ENCODE data around the gene INF2. TPM values are rescaled to one million over a fixed set of nuclear protein-coding genes. Genes with fewer than 3 reads are reported as not detected.
"Not testable (repeated sequence)": the region's sequence is repeated elsewhere in the genome, so short reads cannot be mapped to it uniquely, and the experiment has no call there.

INF2 gene
- total RNA-seq, 1 donor from 2014 or later, result 23.2 TPM

DNA sequence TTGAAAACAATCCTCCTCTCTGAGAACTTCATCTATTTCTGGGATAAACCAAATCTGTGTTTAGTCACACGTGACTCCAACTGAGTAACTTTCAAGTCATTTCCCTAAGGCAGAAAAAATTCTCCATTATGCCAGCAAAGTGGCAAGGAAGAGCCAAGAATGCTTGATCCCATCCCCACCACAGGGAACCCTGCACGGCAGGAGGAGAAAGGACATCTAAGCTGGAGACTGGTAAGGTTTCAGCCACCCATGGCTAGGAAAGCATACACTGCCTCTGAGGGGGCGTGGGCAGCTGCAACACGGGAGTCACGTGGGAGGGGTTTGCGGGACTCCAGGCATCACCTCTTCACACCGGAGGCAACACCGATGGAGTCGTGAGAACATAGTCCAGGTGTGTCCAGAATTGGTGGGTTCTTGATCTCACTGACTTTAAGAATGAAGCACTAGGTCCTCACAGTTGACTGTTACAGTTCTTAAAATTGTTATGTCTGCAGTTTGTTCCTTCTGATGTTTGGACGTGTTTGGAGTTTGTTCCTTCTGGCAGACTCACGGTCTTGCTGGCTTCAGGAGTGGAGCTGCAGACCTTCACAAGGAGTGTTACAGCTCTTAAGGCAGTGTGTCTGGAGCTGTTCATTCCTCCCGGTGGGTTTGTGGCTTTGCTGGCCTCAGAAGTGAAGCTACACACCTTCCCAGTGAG is 60.8 kb downstream of the INF2 start:
- no peak for DNase-seq (ENCODE audit: low read depth in 2 of 2)

DNA sequence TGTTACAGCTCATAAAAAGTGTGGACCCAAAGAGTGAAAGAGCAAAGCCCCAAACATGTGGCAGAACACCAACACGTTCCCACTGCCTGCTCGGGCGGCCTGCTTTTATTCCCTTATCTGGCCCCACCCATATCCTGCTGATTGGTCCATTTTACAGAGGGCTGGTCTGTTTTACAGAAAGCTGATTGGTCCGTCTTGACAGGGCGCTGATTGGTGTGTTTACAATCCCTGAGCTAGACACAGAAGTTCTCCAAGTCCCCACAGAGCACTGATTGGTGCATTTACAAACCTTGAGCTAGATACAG is 61.3 kb downstream of the INF2 start:
- not testable (repeated sequence) for DNase-seq (ENCODE audit: low read depth in 2 of 2)

DNA sequence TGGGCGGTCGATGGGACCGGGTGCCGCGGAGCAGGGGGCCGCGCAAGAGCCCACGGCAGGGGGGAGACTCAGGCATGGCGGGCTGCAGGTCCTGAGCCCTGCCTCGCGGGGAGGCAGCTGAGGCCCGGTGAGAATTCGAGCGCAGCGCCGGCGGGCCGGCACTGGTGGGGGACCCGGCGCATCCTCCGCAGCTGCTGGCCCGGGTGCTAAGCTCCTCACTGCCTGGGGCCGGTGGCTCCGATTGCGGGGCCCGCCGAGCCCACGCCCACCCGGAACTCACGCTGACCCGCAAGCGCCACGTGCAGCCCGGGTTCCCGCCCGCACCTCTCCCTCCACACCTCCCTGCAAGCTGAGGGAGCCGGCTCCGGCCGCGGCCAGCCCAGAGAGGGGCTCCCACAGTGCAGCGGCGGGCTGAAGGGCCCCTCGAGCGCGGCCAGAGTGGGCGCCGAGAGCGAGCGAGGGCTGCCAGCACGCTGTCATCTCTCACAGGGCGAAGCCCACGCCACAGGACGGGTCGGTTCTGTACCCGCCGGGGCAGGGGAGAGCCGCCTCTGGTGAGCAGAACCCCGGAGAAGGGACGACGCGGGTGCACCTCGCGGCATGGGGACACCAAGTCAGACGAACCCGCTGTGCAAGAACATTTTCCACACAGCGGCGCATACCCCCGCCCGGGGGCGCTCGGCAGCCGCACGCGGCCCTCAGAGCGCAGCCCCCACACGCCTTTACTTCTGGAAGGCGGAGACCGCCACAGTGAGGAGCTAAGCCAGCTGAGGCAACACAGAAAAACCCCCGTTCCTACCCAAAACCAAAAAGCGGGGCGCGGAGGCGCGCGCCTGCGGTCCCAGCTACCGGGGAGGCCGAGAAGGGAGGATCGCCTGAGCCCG is 62.4 kb downstream of the INF2 start:
- no peak for DNase-seq (ENCODE audit: low read depth in 2 of 2)

DNA sequence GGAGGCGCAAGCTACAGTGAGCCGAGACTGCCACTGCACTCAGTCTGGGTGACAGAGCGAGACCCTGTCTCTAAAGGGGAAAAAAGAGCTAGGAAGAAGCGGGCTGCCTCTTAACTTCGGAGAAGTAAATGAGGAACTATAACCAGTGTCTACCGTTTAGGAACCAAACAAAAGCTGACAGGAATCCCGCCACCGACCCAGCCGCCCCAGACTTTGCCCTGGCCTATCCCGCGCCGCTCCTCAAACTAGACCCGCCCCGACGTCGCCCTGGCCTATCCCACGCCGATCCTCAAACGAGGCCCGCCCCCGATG is 63.0 kb downstream of the INF2 start:
- no peak for DNase-seq (ENCODE audit: low read depth in 2 of 2)

DNA sequence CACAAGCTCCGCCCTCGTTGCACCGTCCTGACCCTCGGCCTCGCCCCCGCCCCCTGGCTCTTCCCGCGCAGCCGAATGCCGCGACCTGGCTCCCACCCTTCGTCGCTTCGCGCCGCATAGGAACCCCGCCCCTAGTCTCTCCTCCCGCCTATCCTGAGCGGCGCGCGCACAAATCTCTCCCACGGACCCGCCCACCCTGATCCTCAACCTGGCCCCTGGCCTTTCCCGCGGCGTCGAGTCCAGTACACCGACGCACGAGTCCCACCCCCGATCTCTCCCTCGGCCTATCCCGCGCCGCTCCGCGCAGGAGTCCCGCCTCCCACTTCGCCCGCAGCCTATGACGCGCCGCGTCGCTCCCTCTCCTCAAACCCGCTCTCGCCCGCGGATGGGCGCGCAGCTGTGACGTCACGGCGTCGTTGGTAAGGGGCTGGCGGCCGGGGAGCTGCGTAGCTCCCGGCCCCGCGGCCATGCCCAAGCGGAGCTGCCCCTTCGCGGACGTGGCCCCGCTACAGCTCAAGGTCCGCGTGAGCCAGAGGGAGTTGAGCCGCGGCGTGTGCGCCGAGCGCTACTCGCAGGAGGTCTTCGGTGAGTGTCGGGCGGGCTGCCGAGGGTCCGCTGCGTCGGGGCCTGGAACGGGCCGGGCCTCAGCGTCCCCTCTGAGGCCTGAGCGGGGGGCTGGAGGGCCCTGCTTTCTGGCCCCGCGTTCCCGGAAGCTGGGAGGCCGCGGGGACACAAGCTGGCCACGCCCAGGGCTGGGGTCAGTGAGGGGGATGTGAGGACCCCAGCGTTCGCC is 63.5 kb downstream of the INF2 start, which contains the start of gene SIVA1:
Gene SIVA1 (plus strand): TSS at position 413 of the 793 bp plus-strand sequence. CDS start 55 bp downstream, at position 468.
- peak; percentile 100 for DNase-seq (ENCODE audit: low read depth in 2 of 2)

DNA sequence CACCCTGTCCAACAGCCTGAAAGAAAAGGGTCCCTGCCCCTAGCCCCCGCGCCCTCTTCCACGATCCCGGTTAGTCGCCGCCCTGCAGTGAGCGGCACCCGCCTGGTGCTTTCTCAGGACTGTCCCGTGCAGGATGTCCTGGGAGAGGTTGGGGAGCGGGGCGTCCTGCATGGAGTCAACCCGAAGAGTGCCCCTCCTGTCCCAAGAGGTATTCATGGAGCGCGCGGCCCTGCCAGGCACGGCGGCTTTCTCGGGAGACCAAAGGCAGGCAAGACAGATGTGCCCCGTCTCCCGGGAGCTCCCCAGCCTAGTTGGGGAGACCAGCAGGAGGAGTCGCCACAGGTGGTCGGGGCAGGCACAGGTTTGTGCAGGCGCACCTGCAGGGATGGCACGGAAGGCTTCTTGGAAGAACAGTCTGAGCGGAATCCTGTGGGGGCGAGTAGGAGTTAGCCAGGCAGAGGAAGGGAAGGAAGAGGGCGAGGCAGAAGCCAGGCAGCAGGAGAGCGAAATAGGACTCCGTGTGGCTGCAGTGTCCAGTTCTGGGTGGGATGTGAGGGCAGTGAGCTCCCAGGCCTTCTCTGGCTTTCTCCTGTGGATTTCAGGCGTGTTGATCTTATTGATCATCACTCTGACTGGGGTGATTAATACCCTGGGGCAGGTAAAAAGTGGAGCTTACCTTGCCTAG is 64.3 kb downstream of the INF2 start:
- DNase-seq (ENCODE audit: low read depth in 2 of 2), result peak in 1 of 2 donors; percentile 27

DNA sequence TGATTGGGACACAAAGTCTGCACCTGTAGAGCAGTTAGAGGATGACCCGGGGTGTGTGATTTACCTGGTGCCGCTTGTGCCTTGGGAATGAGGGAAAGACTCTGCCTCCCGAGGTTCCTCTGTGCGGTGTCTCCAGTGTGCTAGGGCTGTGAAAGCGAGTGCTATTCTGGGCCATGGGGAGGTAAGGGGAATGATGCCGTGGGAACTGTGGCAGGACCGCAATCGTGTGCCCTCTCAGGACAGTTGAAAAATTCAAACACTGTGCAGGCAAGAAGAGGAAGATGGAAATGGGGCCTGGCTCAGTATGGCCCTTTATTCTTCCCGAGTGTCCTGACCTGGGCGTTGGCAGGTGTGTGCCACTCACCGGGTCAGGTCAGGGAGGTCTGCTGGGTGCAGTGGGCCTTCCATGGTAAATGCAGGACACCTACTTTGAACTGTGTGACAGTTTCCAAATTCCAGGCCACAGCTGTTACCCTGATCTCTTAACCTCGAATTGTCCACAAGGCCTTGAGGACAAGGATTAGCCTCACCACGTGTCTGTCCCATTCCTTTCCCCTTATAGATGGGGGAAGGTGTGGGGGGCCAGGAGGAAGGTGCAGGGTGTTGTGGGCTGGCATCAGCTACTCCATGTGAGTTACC is 64.9 kb downstream of the INF2 start:
- DNase-seq (ENCODE audit: low read depth in 2 of 2), result no peak

DNA sequence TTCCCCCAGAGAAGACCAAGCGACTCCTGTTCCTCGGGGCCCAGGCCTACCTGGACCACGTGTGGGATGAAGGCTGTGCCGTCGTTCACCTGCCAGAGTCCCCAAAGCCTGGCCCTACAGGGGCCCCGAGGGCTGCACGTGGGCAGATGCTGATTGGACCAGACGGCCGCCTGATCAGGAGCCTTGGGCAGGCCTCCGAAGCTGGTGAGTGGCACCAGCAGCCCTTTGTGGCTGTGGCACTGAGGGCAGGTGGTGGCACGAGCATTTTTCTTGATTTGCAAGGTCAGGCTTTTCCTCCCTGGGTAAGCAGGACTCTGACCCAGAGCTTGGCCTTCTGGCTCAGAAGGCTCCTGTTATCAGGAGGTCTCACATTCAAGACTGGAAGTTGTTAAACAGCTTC is 66.2 kb downstream of the INF2 start:
- no peak for DNase-seq (ENCODE audit: low read depth in 2 of 2)

DNA sequence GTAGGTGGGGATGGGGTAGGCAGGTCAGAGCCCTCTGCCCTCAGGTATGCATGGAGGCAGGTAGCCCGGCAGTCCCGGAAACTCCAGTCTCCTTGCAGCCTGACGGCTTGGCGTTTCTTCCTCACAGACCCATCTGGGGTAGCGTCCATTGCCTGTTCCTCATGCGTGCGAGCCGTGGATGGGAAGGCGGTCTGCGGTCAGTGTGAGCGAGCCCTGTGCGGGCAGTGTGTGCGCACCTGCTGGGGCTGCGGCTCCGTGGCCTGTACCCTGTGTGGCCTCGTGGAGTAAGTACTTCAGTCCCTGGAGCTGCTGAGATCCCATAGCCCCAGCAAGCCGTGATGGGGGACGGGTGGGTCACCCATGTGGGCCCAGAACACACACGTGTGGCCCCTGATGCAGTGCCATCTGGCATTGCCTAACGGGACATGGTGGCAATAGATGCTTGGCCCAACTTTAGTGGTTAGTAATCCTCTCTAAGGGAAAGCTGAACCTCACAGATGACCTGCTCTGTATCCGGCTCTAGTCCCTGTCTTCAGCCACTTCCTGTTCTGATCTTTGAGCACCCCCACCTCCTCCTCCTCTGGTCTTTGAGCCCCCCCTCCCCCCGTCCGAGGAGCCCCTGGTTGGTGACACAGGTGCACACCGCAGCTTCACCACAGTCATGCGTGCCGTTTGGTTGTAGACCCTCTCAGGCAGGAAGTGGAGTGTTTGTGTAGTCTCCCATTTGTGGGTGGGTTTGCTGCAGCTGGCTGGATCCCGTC is 67.2 kb downstream of the INF2 start:
- no peak for DNase-seq (ENCODE audit: low read depth in 2 of 2)

DNA sequence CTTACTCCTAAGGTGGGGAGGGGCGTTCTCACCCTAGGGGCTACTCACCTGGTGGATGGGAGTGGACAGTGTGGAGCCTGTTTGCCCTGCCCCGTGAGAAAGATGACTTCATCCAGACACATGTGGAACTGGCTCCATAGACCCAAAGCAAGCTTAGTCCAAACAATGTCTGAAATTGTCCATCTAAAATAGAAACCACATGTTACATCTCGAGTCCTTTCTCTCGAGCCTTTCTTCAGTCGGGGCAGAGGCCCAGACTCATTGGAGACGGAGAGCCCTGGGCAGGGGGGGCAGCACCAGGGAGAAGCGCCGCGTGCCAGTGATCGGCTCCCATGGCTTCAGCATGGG is 67.8 kb downstream of the INF2 start:
- no peak for DNase-seq (ENCODE audit: low read depth in 2 of 2)

DNA sequence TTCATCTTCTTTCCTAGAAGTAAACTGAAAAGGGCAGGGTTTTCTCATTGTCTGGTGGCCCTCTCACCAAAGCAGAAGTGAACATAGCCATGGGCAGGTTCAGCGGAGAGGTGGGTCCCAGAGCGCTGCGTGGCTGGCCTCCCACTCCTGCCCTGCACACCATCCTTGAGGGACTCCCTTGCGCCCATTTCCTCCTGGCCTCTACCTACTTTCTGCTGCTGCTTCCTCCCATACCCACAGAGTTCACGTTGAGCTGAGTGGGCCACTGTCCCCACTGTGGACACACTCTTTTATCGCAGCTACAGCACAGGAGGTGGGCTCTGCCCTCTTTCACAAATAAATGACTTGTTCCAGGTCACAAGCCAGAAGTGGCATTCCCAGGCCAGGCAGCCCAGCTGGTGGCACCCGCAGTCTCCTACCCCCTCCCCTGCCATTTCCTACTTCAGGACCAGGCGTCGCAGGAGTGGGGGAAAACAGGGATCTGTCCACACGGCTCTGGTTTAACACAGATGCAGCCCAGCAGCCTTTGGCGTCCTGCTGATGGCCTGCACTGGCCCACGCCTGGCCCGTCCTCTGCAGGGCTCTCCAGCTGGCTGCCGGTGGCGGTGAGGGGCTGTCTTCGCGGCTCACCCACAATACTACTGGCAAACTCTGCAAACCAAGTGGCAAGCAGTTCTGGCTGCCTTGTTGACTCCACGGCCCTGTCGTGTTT is 68.4 kb downstream of the INF2 start:
- DNase-seq (ENCODE audit: low read depth in 2 of 2), result no peak

DNA sequence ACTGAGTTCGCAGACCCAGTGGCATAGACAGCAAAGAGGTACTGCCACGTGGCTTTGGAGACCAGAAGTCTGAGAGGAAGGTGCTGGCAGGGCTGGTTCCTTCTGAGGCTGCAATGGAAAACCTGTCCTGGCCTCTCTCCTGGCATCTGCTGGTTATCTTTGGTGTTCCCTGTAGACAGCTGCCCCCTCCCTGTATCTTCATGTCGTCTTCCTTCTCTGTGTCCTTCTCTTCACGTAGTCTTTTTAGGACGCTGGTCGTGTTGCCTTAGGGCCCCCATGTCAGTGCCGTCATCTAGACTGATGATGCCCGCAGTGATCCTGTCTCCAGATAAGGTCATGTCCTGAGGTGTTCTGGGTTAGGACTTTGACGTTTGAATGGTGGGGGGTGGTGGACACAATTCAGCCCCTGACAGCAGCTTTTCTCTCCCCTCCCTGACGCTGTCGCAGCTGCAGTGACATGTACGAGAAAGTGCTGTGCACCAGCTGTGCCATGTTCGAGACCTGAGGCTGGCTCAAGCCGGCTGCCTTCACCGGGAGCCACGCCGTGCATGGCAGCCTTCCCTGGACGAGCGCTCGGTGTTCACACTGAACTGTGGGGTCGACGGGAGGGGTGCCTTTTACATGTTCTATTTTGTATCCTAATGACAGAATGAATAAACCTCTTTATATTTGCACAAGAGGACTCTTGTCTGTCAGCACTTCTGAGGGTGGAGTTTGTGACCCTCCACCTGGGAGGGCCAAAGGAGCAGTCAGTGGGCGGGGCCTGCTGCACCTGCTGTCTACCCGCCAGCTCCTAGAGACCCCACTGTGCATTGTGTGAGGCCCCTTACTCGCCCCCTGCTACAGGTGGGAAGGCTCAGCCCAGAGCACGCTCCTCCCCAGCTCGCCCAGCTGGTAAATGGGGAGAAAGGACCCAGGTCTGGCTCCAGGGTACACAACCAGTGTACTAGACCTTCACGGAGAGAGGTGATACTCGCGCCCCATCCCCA is 69.9 kb downstream of the INF2 start:
- no peak for DNase-seq (ENCODE audit: low read depth in 2 of 2)

DNA sequence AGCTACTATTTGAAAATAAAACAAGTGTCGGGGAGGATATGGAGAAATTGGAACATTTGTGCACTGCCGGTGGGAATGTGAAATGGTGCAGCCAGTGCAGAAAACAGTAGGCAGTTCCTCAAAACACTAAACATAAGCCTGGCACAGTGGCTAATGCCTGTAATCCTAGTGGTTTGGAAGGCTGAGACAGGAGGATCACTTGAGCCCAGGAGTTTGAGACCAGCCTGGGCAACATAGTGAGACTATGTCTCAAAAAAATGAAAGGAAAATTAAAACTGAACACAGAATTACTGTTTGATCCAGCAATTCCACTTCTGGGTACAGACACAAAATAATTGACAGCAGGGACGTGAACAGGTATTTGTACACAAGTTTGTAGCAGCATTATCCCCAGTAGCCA is 76.1 kb downstream of the INF2 start:
- no peak for DNase-seq (ENCODE audit: low read depth in 2 of 2)

DNA sequence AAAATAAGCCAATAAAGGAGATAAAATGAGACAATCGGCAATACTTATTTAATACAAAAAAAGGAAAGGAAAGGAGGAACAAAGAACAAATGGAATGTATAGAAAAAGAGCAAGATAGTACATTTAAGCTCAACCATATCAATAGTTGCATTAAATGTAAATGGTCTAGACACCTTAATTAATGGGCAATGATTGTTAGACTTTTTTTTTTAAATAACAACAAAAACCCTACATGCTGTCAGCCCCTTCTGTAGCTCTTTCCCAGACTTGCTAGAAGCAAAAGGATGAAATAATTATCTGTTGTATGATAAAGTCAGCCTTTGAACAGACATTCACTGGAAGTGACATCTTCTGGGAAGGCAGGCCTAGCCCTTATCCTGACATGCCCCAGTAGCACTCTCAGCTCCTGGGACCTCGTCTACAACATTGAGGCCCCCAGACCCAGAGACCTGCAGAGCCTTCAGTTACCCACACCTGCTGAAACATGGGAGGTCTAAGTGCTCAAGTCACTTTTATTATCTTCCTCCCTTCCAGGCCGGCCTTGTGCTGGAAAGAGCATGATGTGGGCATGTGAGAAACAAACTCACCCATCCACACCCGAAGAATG is 76.9 kb downstream of the INF2 start:
- no peak for DNase-seq (ENCODE audit: low read depth in 2 of 2)

DNA sequence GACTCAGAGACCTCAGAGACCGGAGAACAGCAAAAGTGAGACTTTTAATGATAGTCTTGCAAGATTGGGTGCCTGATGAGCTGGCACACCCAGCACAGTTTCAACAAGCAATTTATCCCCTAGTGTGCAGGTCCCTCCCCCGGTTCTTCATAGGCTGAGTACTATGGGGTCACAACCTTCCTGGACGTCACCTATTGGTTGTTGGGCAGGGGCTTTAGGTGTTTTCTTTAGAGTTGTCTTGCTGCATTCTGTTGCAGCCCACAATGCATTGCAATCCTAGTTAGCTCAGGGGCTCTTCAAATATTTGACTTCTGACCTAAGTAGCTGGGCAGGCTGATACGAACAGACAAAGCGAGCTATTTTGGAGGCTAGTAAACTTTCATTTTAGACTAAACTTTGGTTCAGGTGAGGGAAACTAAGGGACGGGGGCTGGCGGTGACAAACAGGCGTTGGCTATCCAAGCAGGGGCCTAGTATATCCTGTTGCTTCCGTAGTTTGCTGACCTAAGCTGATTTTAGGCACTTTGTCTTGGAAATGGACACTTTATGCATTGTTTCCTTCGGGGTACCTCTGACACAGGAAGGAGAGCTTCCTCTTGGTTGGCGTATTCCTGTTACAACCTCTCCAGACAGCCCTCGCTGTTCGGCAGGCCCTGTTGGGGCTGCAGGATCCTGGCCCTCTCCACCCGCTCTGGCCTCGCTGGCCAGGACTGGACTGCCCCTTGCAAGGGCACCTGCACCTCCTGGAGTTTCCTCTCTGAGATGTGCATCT is 77.6 kb downstream of the INF2 start:
- DNase-seq (ENCODE audit: low read depth in 2 of 2), result no peak

DNA sequence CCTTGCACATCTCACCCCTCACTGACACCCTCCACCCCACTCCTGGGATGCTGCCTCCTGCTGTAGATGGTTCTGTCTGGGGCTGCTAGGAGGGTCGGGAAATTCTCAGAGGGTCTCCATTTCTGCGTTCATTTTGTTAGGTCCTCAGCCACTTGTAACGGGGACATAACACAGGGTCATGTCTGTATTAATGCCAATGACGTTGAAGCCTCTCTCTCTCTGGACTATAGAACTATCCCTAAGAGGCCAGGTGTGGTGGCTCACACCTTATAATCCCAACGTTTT is 78.2 kb downstream of the INF2 start:
- DNase-seq (ENCODE audit: low read depth in 2 of 2), result no peak

DNA sequence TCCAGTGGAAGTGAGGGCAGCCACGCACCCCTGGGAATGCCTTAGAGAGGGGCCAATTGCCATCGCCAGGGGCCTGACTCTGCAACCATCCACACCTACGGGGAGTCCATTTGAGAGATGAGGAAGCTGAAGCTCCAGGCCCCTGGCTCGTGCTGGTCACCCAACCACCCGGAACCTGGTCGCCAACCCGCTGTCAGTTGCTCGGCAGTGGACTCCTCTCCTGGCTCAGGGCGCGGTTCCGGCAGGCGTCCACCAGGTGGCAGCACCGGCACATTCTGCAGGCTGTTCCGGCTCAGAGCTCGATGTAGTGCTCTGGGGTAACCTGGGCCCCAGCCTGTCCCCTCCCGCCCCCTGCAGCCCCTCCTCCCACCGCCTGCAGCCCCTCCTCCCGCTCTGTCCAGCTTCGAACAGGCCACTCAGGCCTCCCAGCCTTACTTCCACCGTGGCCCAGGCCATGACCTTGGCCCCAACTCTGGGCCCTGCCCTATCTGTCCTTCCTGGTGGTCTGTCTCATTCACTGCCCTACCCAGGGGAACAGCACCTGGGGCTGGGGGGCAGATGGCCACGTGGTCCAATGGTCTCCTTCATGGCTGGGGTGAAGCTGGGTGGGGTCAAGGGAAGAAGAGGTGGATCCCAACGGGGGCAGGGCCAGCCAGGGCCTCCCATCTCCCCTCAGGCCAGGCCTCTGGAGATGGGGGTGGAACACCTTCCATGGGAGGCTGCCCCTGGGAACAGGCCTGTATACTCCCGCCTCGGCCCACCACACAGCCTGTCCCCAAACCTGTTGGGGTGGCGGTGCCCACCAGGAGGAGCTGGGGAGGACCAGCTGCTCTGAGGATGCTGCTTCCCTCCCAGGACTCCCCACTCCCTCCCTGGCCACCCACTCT is 79.3 kb downstream of the INF2 start:
- DNase-seq (ENCODE audit: low read depth in 2 of 2), result peak; percentile 79 to 89
